H4 (cell line): ENCODE results near the gene ZNF26. TPM values are rescaled to one million over a fixed set of nuclear protein-coding genes. Genes with fewer than 3 reads are reported as not detected.
"Not testable (repeated sequence)": the region's sequence is repeated elsewhere in the genome, so short reads cannot be mapped to it uniquely, and the experiment has no call there.

Experiments used
- DNase-seq: peaks from one replicate; pipeline ENCODE4 v3.0.0-alpha.2; 2015; ENCODE audit warnings: low spot score
- total RNA-seq: library from RNA; depleted of rRNA; stranded (reverse); fragments of >200 nt; shearing (Covaris generic); gene quantifications from 2 replicates; pipeline ENCODE4 v1.2.3, GENCODE V29; 2014

Gene ZNF26
- total RNA-seq, 1 experiment from 2014 or later: 4.1 TPM

GRCh38 chr12:132955094-132956010 lies 30.8 kb upstream of the ZNF26 start:
- DNase-seq: no peak

DNA sequence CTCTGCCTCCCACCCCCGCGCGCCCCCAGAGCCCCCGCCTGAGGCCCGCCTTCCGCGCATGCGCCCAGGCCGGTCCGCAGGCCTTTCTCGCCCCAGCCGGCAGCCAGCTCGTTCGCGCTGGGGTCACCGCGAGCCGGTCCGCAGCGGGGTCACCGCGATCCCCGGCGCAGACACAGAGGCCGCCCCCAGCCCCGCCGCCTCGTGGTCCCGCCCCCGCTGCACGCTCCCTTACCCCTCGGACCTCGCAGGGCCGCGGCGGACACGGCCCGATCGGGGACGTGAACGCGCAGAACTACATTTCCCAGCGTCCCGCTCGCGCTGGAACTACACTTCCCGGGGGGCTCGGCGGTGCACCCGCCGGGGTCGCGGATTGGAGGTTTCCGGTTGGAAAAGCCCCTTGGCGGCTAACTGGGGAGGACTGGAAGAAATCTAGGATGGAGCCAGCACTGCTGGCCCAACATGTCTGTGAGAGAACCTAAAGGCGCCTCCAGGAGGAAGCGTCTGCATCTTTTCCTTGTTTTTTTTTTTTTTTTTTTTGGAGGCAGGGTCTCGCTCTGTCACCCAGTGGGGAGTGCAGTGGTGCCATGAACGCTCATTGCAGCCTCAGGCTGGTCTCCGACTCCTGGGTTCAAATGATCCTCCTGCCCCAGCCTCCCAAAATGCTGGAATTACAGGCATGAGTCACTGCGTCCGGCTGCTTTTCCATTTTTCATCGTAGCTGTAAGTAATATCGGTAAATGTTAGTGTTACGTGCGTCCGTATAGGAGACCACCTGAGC lies 30.0 kb upstream of the ZNF26 start, which contains the start of gene ZNF605:
ZNF605 (minus strand) TSS at position 296 of the 778 bp plus-strand sequence. CDS start 10,671 bp downstream, outside the sequence.
- peak; percentile 66 for DNase-seq

DNA sequence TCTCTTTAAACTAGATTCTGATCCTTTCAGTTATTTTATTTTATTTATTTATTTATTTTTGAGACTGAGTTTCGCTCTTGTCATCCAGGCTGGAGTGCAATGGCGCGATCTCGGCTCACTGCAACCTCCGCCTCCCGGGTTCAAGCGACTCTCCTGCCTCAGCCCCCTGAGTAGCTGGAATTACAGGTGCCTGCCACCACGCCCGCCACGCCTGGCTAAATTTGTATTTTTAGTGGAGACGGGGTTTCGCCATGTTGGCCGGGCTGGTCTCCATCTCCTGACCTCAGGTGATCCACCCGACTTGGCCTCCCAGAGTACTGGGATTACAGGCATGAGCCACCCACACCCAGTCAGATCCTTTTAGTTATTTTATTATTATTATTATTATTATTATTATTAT lies 24.4 kb upstream of the ZNF26 start:
- DNase-seq: not testable (repeated sequence)

DNA sequence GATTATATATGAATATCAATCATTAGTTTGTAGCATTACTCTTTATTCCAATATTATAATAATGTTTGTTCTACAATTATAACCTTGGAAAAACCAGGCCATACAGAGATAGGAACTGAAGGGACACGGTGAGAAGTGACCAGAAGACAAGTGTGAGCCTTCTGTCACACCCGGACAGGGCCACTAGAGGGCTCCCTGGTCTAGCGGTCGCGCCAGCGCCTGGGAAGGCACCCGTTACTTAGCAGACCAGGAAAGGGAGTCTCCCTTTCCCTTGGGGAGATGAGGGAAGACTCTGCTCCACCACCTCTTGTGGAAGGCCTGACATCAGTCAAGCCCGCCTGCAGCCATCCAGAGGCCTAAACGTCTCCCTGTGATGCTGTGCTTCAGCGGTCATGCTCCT lies 22.2 kb upstream of the ZNF26 start:
- DNase-seq: not testable (repeated sequence)

- no peak for DNase-seq
These were observed 20.4 kb upstream of the ZNF26 start for GRCh38 chr12:132965796-132966195.

DNA sequence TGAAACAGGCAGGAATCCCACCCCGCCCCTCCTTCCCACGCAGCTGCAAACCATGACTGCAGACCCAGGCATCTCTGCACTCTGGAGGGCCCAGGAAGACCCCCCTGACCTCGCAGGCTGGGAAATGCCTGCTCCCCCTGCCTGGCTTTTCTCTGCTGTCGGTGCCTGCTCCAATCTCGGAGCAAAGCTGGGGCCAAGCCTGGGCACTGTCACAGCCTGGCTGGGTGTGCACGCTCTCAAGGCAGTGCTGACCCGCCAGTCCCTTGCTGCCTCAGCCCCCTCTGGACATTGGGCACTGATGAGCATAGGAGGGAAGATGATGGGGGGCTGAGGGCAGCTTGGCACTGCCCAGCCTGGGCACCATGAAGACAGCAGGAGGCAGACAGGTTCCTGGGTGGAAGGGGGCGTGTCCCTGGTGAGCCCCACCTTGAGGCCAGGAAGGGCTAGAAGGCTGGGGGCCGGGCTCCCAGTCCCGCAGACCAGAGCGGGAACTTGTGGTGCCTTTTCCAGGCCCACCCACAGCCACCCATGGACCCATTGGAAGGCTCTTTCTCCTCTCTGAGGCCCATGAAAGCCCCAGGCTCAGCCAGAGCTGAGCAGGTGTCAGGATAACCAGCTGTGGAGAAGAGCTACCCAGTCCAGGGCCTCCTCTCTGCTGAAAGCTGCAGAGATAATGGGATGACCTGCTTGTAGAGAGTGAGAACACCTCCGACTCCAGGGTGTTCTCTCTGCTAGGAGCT lies 19.3 kb upstream of the ZNF26 start:
- no peak for DNase-seq

DNA sequence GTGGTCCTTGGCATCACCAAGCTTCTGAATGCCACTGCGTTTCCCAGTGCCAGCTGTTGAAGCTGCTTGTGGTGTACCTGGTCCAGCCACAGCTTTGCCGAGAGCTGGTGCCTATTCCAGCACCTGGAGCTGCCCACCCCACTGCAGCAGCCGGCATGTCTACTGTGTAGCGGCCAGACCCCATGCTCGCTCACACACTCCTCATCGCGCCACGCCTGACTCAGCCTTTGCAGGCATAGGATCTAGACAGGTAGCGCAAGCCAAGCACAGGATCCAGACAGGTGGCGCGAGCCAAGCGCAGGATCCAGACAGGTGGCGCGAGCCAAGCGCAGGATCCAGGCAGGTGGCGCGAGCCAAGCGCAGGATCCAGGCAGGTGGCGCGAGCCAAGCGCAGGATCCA lies 18.4 kb upstream of the ZNF26 start:
- DNase-seq: no peak

GRCh38 chr12:132972374-132972773 lies 13.8 kb upstream of the ZNF26 start:
- no peak for DNase-seq

- DNase-seq: not testable (repeated sequence)
These were observed 9.3 kb upstream of the ZNF26 start for GRCh38 chr12:132976870-132977269.

- DNase-seq: no peak
These were observed 688 bp downstream of the ZNF26 start for GRCh38 chr12:132986885-132987225.

DNA sequence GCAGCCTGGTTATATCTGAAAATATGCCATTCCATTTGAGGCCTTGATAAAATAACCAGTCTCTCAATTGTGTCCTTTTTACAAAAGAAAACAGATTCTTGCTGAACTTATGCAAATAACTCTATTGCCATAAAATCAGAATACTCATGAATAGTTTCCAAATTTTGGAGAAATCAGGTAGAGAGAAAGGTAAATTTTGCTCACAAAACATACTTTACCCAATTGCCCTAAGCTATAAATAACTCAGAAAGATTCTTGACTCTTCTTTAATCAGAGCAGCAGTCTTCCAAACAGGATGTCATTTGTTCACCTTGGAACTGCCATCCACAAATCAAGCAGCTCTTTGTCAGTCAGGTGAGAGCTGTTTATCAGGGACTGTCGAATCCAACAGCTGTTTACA lies 12.6 kb downstream of the ZNF26 start:
- DNase-seq: no peak

DNA sequence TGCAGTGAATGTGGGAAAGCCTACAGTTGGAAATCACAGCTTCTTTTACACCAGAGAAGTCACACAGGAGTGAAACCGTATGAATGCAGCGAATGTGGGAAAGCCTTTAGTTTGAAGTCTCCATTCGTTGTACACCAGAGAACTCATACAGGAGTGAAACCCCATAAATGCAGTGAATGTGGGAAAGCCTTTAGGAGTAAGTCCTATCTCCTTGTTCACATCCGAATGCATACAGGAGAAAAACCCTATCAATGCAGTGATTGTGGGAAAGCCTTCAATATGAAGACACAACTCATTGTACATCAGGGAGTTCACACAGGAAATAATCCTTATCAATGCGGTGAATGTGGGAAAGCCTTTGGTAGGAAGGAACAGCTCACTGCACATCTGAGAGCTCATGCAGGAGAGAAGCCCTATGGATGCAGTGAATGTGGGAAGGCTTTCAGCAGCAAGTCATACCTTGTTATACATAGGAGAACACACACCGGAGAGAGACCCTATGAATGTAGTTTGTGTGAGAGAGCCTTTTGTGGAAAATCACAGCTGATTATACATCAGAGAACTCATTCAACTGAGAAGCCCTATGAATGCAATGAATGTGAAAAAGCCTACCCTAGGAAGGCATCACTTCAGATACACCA lies 24.6 kb downstream of the ZNF26 start:
- DNase-seq: no peak

DNA sequence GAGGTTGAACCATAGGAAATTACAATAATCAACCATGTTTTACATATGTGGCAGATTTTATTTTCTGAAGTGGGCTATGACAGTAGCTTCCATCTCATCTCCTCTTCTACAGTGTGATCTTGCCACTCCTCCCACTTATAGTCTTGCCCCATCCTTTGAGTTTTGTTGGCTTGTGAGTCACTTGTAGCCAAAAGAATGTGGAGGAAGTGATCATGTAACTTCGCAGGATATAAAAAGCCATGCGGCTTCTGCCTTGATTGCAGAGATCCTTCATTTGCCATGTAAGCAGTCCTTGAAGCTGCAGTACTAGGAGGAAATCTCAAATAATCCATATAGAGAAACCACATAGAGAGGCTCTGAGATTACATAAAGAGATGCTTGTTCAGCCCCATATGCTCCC lies 37.4 kb downstream of the ZNF26 start:
- DNase-seq: no peak

DNA sequence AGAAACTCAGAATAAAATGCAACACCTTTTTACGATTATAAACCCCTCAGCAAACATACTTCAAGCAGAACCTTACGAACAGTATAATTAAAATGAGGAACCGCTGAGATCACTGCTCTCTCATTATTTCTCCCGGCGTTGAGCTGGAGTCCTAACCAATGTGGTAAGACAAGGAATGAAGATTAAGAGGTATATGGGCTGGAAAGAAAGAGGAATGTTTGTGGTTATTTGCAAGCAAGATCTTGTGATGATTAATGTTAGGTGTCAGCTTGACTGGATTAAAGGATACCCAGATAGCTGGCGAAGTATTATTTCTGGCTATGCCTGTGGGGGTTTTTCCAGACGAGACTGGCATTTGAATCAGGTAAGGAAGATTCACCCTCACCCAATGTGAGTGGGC lies 40.8 kb downstream of the ZNF26 start:
- no peak for DNase-seq

DNA sequence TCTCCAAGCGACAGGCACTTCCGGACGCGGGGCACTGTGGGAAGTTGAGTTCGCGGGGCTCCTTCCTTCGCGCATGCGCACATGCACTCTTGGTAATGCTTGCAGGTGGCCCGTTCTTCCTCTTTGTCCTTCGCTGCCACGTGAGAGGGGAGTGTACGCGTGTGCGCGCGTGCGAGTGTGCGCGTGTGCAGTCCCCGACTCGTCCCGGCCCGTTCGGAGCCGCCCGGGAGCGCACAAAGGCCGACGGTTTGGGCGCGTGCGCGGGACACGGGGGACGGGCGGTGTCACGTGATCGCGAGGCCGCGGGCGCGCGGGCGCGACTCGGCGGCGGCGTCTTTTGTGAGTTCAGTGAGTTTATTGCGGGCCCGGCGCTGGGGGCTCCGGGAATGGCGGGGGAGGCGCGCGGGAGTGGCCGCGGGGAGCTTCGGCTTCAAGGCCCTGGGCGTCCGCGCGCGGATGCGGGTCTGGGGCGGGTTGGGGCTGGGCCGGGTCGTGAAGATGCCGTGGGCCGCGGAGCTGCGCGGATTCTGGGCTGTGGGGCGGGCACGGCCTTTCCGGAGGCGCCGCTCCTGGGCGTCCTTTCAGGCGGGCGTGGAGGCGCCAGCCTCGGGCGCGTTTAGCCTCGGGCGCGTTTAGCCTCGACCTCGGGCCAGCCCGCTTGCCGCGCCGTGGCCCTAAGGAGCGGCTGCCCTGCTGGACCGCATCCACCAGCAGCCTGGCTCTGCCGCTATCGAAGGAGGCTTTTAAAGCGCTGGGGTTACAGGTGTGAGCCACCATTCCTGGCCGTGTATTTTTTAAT lies 51.2 kb downstream of the ZNF26 start, which contains the start of gene ZNF84:
ZNF84 (plus strand) TSS at position 303 of the 799 bp plus-strand sequence. CDS start 3,959 bp downstream, outside the sequence.
- DNase-seq: peak; percentile 99

DNA sequence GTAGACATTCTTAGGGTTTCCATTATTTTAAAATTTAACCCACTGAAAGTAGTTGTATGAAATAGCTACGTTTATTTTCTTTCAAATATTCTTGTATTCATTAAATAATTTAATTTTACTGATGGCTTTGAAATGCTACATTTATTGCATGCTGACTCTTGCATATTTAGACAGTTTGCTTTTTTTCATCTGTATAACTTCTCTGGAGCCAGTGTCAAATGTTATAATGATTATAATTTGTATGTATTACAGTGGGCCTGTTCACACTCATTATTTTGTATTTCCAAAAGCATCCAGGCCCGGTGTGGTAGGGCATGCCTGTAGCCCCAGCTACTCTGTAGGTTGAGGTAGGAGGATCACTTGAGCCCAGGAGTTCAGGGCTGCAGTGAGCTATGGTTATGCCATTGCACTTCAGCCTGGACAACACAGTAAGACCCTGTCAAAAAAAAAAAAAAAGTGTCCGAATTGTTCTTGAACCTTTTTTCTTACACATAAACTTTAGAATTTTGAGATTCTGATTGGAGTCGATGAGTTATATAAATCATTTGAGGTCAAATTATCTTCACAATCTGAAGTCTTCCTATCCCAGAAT lies 52.0 kb downstream of the ZNF26 start:
- no peak for DNase-seq

GRCh38 chr12:133046698-133047097 lies 60.5 kb downstream of the ZNF26 start:
- no peak for DNase-seq

DNA sequence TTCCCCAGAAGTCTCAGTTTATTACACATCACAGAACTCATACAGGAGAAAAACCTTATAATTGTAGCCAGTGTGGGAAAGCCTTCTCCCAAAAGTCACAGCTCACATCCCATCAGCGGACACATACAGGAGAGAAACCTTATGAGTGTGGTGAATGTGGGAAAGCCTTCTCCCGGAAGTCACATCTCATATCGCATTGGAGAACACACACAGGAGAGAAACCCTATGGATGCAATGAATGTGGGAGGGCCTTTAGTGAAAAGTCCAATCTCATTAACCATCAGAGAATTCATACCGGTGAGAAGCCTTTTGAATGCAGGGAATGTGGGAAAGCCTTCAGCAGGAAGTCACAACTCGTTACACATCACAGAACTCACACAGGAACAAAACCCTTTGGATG lies 71.3 kb downstream of the ZNF26 start:
- DNase-seq: no peak

GRCh38 chr12:133058203-133059113 lies 72.3 kb downstream of the ZNF26 start:
- DNase-seq: no peak
